ENCODE results near the gene FAM234A. TPM values are rescaled to one million over a fixed set of nuclear protein-coding genes. Genes with fewer than 3 reads are reported as not detected.
"Not testable (repeated sequence)": the region's sequence is repeated elsewhere in the genome, so short reads cannot be mapped to it uniquely, and the experiment has no call there.

The FAM234A gene
- polyA plus RNA-seq, 2 of the 4 experiments (the other 2 are of a cell fraction): 25.6 to 53.3 TPM

GRCh38 chr16:266258-267164, 31.9 kb downstream of the FAM234A start:
- no peak for ATAC-seq
- no peak for DNase-seq (ENCODE audit: low read depth in 1 of 2, low spot score in 1 of 2)
- H3K27ac ChIP-seq: no peak overlapping the region
- FAIRE-seq: no peak
- POLR2A ChIA-PET: no interaction called here
- no peaks in the 10 kb centered on the region for H3K4me1 ChIP-seq
- no peak overlapping the region for H3K4me3 ChIP-seq
- H3K4me2 ChIP-seq: no peak overlapping the region
- CTCF ChIA-PET: interaction anchor here (1.2 to 2.5 kb wide), 2 partner anchors 96 to 201 kb away, joined by 3 to 7 read pairs; no protein-coding TSS in a partner anchor
- no peaks in the 10 kb centered on the region for H3K9me3 ChIP-seq
- 87% methylated on average over 20 of the region's 25 CpGs for WGBS (ENCODE audit: missing lambda C conversion rate)
- no peak for TF ChIP-seq USF2 (IDR thresholded peaks at IDR 0.05)
- TF ChIP-seq BHLHE40 (IDR thresholded peaks at IDR 0.05; ENCODE audit: low read depth, low read length): no peak
- no peak for TF ChIP-seq CBX8 (IDR thresholded peaks at IDR 0.05)
- TF ChIP-seq EHF (CRISPR knock-in tag; IDR thresholded peaks at IDR 0.05): no peak
- no peak for TF ChIP-seq E2F6 (IDR thresholded peaks at IDR 0.05; ENCODE audit: borderline replicate concordance, low read depth)
- no peak for TF ChIP-seq KDM5A (IDR thresholded peaks at IDR 0.05)
- no peak for TF ChIP-seq KDM1A (IDR thresholded peaks at IDR 0.05; ENCODE audit: low read depth)
- no peak for TF ChIP-seq ZFP36 (IDR thresholded peaks at IDR 0.05; ENCODE audit: borderline replicate concordance, partially characterized antibody)
- TF ChIP-seq FOXS1 (CRISPR knock-in tag; IDR thresholded peaks at IDR 0.05): no peak
- TF ChIP-seq ELK1 (IDR thresholded peaks at IDR 0.05; ENCODE audit: low read depth, low read length): no peak
- no peak for TF ChIP-seq MAZ (IDR thresholded peaks at IDR 0.05; ENCODE audit: borderline replicate concordance, low read depth, low read length)
- TF ChIP-seq SREBF2 (IDR thresholded peaks at IDR 0.05): no peak
- no peak for TF ChIP-seq HMGXB4 (CRISPR knock-in tag; IDR thresholded peaks at IDR 0.05; ENCODE audit: borderline replicate concordance)

GRCh38 chr16:267562-267961, 32.9 kb downstream of the FAM234A start:
- H3K4me2 ChIP-seq; H3K27ac ChIP-seq; FAIRE-seq; ATAC-seq; POLR2A ChIA-PET; CTCF ChIA-PET; H3K4me1 ChIP-seq; H3K9me3 ChIP-seq; DNase-seq (ENCODE audit: low read depth in 1 of 2, low spot score in 1 of 2); H3K4me3 ChIP-seq: not testable (repeated sequence)
- 76% methylated on average over 17 of the region's 17 CpGs for WGBS (ENCODE audit: missing lambda C conversion rate)

- Histone ChIP-seq H3K4me2 (no peak overlapping the region), H3K27ac (no peak overlapping the region), H3K4me3 (no peak overlapping the region), H3K4me1 (peaks cover 4% of the 10 kb centered on the region), H3K9me3 (no peaks in the 10 kb centered on the region)
- TF ChIP-seq HOXB13 (CRISPR knock-in tag; IDR thresholded peaks at IDR 0.05; ENCODE audit: low read depth) (no peak), GATA3 (IDR thresholded peaks at IDR 0.05; ENCODE audit: borderline replicate concordance) (no peak), SREBF2 (IDR thresholded peaks at IDR 0.05) (no peak), RAD21 (conservative IDR thresholded peaks at IDR 0.05 in 1 of 2, IDR thresholded peaks at IDR 0.05 in 1 of 2) (no peak), ZFP36 (IDR thresholded peaks at IDR 0.05; ENCODE audit: borderline replicate concordance, partially characterized antibody) (no peak), EHMT2 (IDR thresholded peaks at IDR 0.05; ENCODE audit: low read depth) (no peak), MAFK (IDR thresholded peaks at IDR 0.05; ENCODE audit: partially characterized antibody) (no peak), BHLHE40 (IDR thresholded peaks at IDR 0.05; ENCODE audit: low read depth, low read length) (no peak), EHF (CRISPR knock-in tag; IDR thresholded peaks at IDR 0.05) (no peak)
- ATAC-seq (no peak), DNase-seq (ENCODE audit: low read depth in 1 of 2, low spot score in 1 of 2) (no peak), FAIRE-seq (no peak)
- WGBS (ENCODE audit: missing lambda C conversion rate): 75% methylated on average over 35 of the region's 40 CpGs
- ChIA-PET POLR2A (no interaction called here), CTCF (no interaction called here)
Observed at GRCh38 chr16:268141-269053, 33.8 kb downstream of the FAM234A start.
